GM12891 (cell line): Measurements from ENCODE around the gene RBM11.

Experiments
- PAX5 ChIP-seq: IDR thresholded peaks from 2 replicates; pipeline ENCODE4 v1.6.1; 2011; ENCODE audit warnings: low read length, moderate library complexity, mild to moderate bottlenecking; ENCODE audit not compliant: insufficient read depth, severe bottlenecking
- POLR2A ChIP-seq: IDR thresholded peaks from 2 replicates; pipeline ENCODE4 v1.6.1; 2011; ENCODE audit warnings: low read depth, low read length, control low read depth
- POLR2AphosphoS5 ChIP-seq: IDR thresholded peaks from 2 replicates; pipeline ENCODE4 v1.6.1; 2011; ENCODE audit warnings: low read depth, low read length, control low read depth
- POU2F2 ChIP-seq: IDR thresholded peaks from 2 replicates; pipeline ENCODE4 v1.6.1; 2011; ENCODE audit warnings: low read depth, mild to moderate bottlenecking, control low read depth, low read length, moderate library complexity
- TAF1 ChIP-seq: IDR thresholded peaks from 2 replicates; pipeline ENCODE4 v1.6.1; 2011; ENCODE audit warnings: low read depth, low read length, control low read depth

DNA sequence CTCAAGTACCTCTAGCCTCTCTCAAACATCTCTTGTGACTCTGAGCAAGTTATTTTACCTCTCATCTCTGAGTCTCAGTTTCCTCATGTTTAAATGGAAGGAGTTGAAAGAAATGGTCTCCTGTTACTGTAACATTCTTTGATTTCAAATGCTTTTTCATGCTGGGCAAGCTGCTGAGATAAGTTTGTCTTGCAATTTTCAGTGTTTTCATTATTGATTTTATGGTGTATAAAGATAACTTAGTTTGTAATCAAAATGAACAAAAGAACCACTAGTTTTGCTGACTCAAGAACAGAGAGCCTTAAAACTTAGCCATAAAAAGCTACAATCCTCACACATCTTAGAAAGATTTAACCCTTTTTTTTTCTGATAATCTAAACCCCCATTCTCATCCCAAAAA is 9.7 kb upstream of the RBM11 start:
- no peak for TF ChIP-seq PAX5
- TF ChIP-seq TAF1: no peak
- TF ChIP-seq POLR2A: no peak
- no peak for TF ChIP-seq POLR2AphosphoS5
- no peak for TF ChIP-seq POU2F2
